GM13976 (cell line): Measurements from ENCODE around the gene GRID1.

Experiments used
- DNase-seq: peaks from one replicate; pipeline ENCODE4 v3.0.0; 2012; ENCODE audit warnings: low spot score
- CTCF ChIP-seq: IDR thresholded peaks from 2 replicates; pipeline ENCODE4 v1.5.1; 2012; ENCODE audit warnings: borderline replicate concordance, mild to moderate bottlenecking; ENCODE audit not compliant: insufficient read depth; ENCODE audit errors: extremely low read depth, missing control alignments, control extremely low read depth
- in situ Hi-C: fragments of 300-500 bp; cut with MboI; formaldehyde crosslinking; loops from one replicate; pipeline ENCODE4 v1.12.0; 2022; ENCODE audit warnings: low sequenced_read_pairs, mixed read lengths, inconsistent platforms; ENCODE audit not compliant: unreplicated experiment

The GRID1 gene

GRCh38 chr10:85650791-85651496, 715.7 kb downstream of the GRID1 start:
- TF ChIP-seq CTCF = no peak
- DNase-seq = no peak
- in situ Hi-C loops = no loop called here

DNA sequence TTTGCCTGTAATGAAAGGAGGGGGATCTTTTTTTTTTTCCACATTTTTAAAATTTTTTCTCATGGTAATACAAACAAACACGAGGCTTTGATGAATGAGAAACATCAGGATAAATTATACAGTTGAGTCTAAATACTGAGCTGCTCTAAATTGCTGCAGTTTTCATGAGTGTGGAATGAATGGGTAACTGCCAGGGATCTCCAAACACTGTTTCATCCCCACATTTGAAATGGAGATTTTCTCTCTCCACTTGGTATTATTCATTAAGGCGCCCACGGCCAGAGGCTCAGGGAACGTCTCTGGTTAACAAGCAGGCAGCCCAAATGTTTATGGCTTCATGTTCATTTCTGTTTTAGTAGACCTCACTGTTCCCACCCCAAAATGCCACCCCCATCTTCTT, 717.1 kb downstream of the GRID1 start:
- no peak for DNase-seq
- TF ChIP-seq CTCF = no peak
- in situ Hi-C loops = no loop called here

DNA sequence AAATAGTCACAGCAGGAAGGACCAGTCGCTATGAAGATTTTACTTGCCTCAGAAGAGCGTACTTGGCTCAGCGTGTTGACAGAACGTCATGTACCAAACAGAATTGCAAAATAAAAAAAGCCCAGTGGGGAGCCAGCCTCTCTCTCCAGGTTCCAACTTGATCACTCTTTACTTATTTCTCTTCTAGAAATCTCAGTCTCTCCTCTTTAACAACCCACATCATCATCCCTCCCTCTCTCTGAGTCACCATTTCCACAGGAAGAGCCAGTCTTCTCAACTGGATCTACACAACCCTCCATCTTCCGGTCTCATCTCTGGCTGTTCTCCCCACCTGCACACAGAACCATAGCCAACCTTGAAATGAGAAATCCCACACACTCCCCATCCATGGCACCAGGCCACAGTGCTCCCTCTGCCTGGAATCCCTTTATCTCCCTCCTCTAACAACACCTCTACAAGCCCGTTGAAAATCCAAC, 718.3 kb downstream of the GRID1 start:
- no peak for DNase-seq
- in situ Hi-C loops = no loop called here
- TF ChIP-seq CTCF = no peak

DNA sequence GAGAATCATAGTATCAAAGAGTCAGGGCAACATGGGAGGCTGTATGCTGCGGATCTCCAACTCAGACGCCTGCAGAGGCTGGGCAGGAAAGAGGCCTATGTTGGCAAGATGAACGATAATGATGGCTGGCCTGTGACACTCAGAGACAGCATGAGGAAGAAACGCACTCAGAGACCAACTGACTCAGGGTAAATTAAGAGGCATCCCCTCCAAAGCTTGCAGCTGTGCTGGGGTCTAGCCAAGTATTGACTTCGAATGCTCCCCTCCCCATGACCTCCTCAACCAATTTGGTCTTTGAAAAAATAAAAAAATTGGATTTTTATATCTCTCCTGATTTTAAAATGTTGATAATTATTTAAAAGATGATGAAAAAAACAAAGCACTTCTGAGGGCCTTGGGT, 718.9 kb downstream of the GRID1 start:
- no peak for DNase-seq
- TF ChIP-seq CTCF = no peak
- in situ Hi-C loops = no loop called here

- in situ Hi-C loops = no loop called here
- TF ChIP-seq CTCF = no peak
- no peak for DNase-seq
Observed at GRCh38 chr10:85645926-85646711, 720.5 kb downstream of the GRID1 start.

DNA sequence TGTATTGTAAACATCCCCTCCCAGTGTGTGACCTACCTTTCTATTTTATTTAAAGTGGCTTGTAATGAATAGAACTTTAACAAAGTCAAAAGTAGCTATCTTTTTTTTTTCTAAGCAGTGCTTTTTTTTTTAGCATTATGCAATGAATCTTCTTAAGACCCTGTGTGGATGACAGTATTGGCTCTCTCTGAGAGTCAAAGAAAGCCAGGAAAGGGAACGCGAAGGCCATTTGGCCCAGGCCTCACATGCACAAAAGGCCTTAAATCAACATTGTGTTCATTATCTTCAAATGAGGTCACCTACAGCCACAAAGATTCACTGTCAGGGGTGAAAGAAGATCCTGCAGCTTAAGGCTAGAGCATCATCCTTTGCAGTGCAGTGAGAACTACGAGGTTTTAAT, 721.5 kb downstream of the GRID1 start:
- in situ Hi-C loops = no loop called here
- DNase-seq = no peak
- no peak for TF ChIP-seq CTCF
